GM18909 (cell line): Measurements from ENCODE around the gene CHAF1B.

Experiments
- ATAC-seq: cut with Tn5 transposase; IDR thresholded peaks from one replicate; pipeline ENCODE4 v1.9.1; 2021; ENCODE audit warnings: mild to moderate bottlenecking; ENCODE audit not compliant: unreplicated experiment, poor library complexity

The CHAF1B gene

GRCh38 chr21:36456729-36457414 lies 71.7 kb downstream of the CHAF1B start:
- ATAC-seq = no peak

- ATAC-seq = no peak
Measured at GRCh38 chr21:36459098-36459497, 73.9 kb downstream of the CHAF1B start.

- ATAC-seq = no peak
Measured at GRCh38 chr21:36460866-36461265, 75.7 kb downstream of the CHAF1B start.

GRCh38 chr21:36461277-36461917 lies 76.2 kb downstream of the CHAF1B start:
- no peak for ATAC-seq

GRCh38 chr21:36461918-36462486 lies 76.8 kb downstream of the CHAF1B start:
- ATAC-seq = no peak

- ATAC-seq = no peak
Measured at GRCh38 chr21:36463204-36463603, 78.0 kb downstream of the CHAF1B start.

- ATAC-seq = no peak
Measured at GRCh38 chr21:36463991-36464390, 78.8 kb downstream of the CHAF1B start.

- ATAC-seq = no peak
Measured at GRCh38 chr21:36464590-36464989, 79.4 kb downstream of the CHAF1B start.

- ATAC-seq = no peak
Measured at GRCh38 chr21:36465478-36465877, 80.3 kb downstream of the CHAF1B start.

GRCh38 chr21:36466061-36466511 lies 80.9 kb downstream of the CHAF1B start:
- no peak for ATAC-seq
